HG03064 (cell line): ENCODE results near the gene KLHL28.

Experiments
- ATAC-seq: cut with Tn5 transposase; IDR thresholded peaks from one replicate; pipeline ENCODE4 v1.9.1; 2021; ENCODE audit warnings: low read depth; ENCODE audit not compliant: unreplicated experiment

The KLHL28 gene

GRCh38 chr14:44960646-44961045, 1.1 kb downstream of the KLHL28 start:
- no peak for ATAC-seq

GRCh38 chr14:44960146-44960545, 1.6 kb downstream of the KLHL28 start:
- no peak for ATAC-seq

DNA sequence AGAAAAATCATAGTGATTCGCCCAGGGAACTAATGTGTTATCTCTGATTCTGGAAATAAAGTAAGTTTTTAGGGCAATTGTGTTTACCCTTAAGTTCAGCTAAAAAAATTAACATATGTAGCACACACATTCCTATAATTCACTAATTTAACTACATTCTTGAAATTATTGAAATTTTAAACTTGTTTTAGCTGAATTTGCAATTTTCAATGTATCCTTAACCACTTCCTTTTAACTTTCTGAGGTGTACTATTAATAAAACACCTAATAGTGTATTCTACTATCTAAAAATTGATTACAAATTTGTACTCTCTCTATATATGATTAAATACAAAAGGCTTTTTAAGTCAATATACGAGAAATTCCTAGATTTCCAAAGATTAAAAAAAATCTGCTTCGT, 2.2 kb downstream of the KLHL28 start:
- ATAC-seq, result no peak

DNA sequence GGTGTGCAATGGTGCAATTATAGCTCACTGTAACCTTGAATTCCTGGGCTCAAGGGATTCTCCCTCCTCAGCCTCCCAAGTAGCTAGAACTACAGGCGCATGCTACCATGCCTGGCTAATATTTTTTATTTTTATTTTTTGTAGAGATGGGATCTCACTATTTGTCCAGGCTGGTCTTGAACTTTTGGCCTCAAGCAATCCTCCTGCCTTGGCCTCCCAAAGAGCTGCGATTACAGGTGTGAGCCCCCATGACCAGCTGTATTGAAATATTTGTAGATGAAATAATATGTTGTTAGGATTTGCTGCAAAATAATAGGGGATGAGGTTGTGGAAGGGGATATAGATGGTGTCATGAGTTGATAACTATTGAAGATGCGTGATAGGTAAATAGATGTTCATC, 4.9 kb downstream of the KLHL28 start:
- no peak for ATAC-seq

DNA sequence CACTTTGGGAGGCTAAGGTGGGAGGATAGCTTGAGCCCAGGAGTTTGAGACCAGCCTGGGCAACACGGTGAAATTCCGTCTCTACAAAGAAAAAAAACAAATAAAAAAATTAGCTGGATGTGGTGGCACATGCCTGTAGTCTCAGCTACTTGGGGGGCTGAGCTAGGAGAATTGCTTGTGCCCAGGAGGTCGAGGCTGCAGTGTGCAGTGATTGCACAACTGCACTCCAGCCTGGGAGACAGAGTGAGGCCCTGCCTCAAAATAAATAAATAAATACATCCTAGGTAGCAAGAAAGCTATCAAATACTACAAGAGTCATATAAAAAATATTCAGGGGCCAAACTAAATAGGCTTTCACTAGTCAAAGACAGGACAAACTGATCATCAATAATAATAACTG, 6.2 kb downstream of the KLHL28 start:
- ATAC-seq, result no peak

DNA sequence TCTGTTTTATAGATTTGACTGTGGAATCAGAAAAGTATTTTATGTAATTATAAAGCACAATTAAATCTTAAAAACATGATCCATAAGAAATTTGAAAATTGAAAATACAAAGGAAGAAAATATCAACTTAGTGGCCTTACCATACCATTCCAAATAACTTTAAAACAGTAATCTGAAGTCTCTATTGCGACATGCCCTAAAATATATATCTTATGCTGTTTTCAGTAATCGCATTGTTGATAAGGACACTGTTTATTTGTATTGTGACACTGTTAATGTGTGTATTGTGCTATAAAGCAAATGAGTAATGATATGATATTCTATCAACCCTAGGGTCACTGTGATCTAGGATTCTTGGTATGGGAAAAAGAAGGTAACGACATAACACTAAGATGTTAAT, 7.0 kb downstream of the KLHL28 start:
- no peak for ATAC-seq

GRCh38 chr14:44952391-44953110, 9.2 kb downstream of the KLHL28 start:
- no peak for ATAC-seq

DNA sequence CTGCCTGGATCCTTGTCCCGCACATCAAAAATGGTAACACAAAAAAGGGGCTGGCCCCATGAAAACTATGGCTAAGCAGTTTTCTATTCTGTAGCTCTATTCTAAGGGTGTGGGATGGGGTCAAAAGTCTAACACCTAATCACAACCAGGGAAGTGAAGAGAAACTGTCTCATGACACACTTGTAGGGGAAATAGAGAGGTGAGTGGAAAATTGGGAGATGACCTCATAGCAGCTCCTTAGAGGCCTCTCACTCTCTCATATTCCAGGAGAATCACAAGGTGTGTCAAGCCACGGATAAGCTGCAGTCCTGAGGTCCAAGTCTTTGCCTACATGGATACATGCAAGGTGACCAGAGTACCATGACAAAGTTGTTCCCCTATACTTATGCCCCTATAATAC, 10.7 kb downstream of the KLHL28 start:
- no peak for ATAC-seq

GRCh38 chr14:44945264-44945663, 16.5 kb downstream of the KLHL28 start:
- no peak for ATAC-seq

DNA sequence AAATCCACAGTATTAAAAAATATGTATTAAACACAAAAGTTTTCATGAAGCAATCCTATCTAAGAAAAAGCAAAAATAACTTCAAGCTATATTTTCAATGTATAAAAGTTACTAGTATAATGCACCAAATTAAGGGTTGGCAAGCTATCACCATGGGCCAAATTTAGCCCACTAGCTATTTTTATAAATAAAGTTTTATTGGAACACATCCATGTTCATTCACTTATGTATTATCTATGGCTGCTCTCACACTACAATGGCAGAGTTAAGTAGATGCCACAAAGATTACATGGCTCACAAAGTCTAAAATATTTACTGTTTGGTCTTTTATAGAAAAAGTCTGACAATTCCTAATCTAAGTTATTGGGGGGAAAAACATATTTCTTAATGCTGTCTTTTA, 17.6 kb downstream of the KLHL28 start:
- no peak for ATAC-seq

- ATAC-seq, result no peak
Observed at GRCh38 chr14:44942436-44942835, 19.3 kb downstream of the KLHL28 start.

DNA sequence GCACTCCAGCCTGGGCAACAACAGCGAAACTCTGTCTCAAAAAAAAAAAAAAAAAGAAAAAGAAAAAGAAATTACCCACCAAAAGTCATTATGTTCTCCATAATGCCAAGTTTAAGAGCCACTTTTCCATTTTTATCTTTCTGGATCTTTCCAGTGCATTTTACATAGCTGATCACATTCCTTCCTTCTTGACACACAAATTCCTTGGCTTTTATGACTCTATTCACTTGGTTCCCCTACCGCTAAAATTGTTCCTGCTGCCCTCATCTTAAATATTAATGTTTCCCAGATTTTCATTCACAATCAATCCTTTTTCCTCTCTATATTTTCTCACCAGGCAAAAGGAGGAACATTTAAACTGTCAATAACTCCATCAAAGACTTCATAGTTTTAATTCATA, 20.2 kb downstream of the KLHL28 start:
- no peak for ATAC-seq

- no peak for ATAC-seq
Observed at GRCh38 chr14:44940944-44941343, 20.8 kb downstream of the KLHL28 start.

DNA sequence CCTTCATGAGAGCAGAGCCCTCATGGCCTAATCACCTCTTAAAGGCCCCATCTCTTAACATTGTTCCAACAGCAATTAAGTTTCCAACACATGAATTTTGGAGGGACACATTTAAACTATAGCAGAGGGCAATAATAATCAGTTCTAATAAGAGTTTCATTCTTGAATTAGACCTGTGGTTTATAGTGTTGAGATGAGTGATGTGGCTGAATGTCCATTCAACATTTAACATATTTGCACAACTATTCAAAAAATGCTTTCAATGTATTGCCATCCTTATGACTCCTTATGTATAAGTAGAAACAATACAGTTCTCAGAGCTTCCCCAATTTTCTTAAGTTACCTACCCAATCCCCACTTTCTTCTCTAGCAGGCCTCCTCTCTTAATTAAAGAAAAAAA, 21.5 kb downstream of the KLHL28 start:
- ATAC-seq, result no peak

DNA sequence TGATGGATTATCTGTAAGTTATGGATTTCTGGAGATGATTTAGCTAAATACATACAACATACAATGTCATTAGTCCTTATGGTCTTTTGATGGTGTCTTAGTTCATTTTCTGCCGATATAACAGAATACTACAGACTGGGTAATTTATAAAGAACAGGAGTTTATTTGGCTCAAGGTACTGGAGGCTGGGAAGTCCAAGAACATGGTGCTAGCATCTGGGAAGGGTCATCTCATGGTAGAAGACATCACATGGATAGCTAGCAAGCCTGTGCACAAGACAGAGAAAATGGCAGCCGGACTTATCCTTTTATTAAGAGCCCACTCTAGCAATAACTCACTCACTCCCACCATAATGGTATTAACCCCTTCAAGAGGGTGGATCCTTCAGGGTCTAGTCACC, 24.2 kb downstream of the KLHL28 start:
- no peak for ATAC-seq

GRCh38 chr14:44935155-44935554, 26.6 kb downstream of the KLHL28 start:
- ATAC-seq, result no peak

- no peak for ATAC-seq
Observed at GRCh38 chr14:44928793-44929192, 33.0 kb downstream of the KLHL28 start.

GRCh38 chr14:44914849-44915248, 46.9 kb downstream of the KLHL28 start:
- no peak for ATAC-seq

DNA sequence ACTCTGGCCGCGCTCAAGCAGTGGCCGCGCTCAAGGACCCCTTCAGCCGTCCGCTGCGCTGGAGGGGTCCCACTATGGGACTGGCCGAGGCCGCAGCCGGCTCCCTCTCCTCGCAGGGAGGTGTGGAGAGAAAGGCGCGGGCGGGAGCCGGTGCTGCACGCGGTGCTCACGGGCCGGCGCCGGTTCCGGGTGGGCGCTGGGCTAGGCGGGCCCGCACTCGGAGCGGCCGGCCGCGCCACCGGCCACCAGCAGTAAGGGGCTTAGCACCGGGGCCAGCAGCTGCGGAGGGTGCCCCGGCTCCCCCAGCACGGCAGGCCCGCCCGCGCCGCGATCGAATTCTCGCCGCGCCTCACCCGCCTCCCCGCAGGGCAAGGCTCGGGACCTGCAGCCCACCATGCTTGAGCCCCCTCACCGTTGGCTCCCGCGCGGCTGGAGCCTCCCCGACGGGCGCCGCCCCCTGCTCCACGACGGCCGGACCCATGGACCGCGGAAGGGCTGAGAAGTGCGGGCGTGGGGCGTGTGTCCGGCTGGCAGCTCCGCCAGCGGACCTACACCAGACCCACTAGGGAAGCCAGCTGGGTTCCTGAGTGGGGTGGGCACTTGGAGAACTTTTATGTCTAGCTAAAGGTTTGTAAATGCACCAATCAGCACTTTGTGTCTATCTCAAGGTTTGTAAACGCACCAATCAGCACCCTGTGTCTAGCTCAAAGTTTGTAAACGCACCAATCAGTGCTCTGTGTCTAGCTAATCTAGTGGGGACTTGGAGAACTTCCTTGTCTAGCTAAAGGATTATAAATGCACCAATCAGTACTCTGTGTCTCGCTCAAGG, 49.5 kb downstream of the KLHL28 start:
- no peak for ATAC-seq

DNA sequence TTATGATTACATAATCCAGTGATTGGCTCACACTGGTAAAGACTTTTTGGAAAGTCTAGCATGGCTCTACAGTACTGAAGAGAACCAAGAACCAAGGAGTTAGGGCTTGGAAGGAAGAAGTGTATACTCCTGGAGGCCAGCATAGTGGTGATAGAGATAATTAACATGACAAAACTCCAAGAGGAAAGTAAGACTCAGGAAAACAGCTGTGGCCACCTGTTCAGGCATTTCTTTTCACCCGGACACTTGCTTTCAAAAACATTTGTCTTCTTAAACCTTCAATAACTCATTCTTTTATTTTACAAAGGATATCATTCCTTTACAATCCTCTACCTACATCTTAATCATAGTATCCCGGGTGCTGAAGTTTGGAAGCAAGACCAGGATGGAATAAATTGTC, 50.9 kb downstream of the KLHL28 start:
- ATAC-seq, result no peak

GRCh38 chr14:44901696-44902095, 60.1 kb downstream of the KLHL28 start:
- no peak for ATAC-seq

DNA sequence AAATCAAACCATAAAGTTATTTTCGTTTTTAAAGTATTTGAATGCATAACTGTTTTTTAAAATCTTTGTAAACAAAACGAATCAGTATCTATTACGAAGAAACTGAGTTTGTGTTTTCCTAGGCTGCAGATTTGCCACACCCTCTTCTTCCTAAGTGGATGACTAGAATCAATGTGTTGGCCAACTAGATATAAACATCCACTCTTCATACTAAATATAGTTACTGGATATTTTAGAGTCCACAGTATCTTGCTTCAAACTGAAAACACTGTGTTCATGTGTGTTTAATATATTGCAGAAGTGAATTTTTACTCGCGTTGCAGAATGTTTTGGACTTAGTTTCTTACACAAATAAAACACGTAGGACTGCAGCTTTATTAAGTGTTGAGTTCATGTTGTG, 63.2 kb downstream of the KLHL28 start:
- ATAC-seq, result no peak
